Calu3 (cell line): ENCODE measurements around the gene DNAAF1. TPM values are rescaled to one million over a fixed set of nuclear protein-coding genes. Genes with fewer than 3 reads are reported as not detected.

Experiments used
- BruUV-seq: library from RNA; stranded (reverse); fragments of 400-500 nt; replicated peaks from 2 replicates; lab custom pipeline; 2021; lab: Mats Ljungman, UMichigan
- CTCF ChIA-PET: fragments of 300-600 bp; sonication (Branson Sonifier 250); formaldehyde crosslinking; loops from one replicate; lab custom pipeline; 2022; ENCODE audit warnings: antibody characterized with exemption; lab: Charles Lee
- DNase-seq: peaks from one replicate; pipeline ENCODE4 v3.0.0; 2022
- H3K27ac Mint-ChIP-seq: one replicate; pipeline ENCODE4 v1.8.0; 2022; ENCODE audit warnings: mixed read lengths; ENCODE audit not compliant: unreplicated experiment
- H3K27me3 Mint-ChIP-seq: one replicate; pipeline ENCODE4 v1.8.0; 2022; ENCODE audit warnings: mixed read lengths; ENCODE audit not compliant: unreplicated experiment
- H3K36me3 Mint-ChIP-seq: one replicate; pipeline ENCODE4 v1.8.0; 2022; ENCODE audit warnings: mild to moderate bottlenecking, moderate library complexity, mixed read lengths; ENCODE audit not compliant: insufficient read depth, unreplicated experiment
- H3K4me1 Mint-ChIP-seq: one replicate; pipeline ENCODE4 v1.8.0; 2022; ENCODE audit warnings: mild to moderate bottlenecking, low read depth, mixed read lengths; ENCODE audit not compliant: unreplicated experiment
- H3K4me3 Mint-ChIP-seq: one replicate; pipeline ENCODE4 v1.8.0; 2022; ENCODE audit warnings: mild to moderate bottlenecking, low read depth, moderate library complexity, mixed read lengths; ENCODE audit not compliant: unreplicated experiment
- H3K9me3 Mint-ChIP-seq: one replicate; pipeline ENCODE4 v1.8.0; 2022; ENCODE audit warnings: low read depth, mixed read lengths; ENCODE audit not compliant: unreplicated experiment
- intact Hi-C: fragments of 100-400 bp; cut with micrococcal nuclease; formaldehyde crosslinking; loops from one replicate; pipeline ENCODE4 v1.10.0; 2022; ENCODE audit not compliant: unreplicated experiment
- total RNA-seq: library from RNA; stranded (reverse); gene quantifications from 2 replicates; pipeline ENCODE4 v1.2.3, GENCODE V29; 2022
- TF ChIP-seq, protein P1 (sequence below): fragments of 200-600 bp; IDR thresholded peaks from one replicate; pipeline ENCODE4 v1.8.0; 2022; ENCODE audit warnings: antibody characterized with exemption; ENCODE audit not compliant: unreplicated experiment

Gene DNAAF1
- total RNA-seq, 1 experiment from 2014 or later: not detected

DNA sequence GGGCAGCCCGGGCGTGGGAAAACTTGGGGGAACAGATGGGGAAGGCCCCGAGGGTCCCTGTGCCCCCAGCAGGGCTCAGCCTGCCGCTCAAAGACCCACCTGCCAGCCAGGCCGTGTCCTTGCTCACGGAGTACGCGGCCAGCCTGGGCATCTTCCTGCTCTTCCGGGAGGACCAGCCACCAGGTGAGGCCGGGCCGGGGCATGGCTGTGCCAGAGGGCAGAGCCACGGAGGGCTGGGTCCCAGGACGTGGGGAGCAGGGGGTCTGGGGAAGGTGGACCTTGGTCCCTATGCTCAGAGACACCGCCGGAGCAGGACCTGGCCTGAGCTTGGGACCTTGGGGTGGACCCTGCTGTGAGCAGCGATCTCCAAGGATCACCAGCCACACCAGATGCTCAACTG is 46.4 kb downstream of the DNAAF1 start:
- CTCF ChIA-PET: no interaction called here
- no peak overlapping the region for H3K4me3 Mint-ChIP-seq
- intact Hi-C loops: no loop called here
- DNase-seq: no peak
- no peak overlapping the region for H3K27ac Mint-ChIP-seq
- peaks cover 6% of the 10 kb centered on the region for H3K36me3 Mint-ChIP-seq
- no peaks in the 10 kb centered on the region for H3K4me1 Mint-ChIP-seq
- peaks cover 31% of the 10 kb centered on the region for H3K27me3 Mint-ChIP-seq
- no TSS peak for BruUV-seq
- TF ChIP-seq, protein P1, sequence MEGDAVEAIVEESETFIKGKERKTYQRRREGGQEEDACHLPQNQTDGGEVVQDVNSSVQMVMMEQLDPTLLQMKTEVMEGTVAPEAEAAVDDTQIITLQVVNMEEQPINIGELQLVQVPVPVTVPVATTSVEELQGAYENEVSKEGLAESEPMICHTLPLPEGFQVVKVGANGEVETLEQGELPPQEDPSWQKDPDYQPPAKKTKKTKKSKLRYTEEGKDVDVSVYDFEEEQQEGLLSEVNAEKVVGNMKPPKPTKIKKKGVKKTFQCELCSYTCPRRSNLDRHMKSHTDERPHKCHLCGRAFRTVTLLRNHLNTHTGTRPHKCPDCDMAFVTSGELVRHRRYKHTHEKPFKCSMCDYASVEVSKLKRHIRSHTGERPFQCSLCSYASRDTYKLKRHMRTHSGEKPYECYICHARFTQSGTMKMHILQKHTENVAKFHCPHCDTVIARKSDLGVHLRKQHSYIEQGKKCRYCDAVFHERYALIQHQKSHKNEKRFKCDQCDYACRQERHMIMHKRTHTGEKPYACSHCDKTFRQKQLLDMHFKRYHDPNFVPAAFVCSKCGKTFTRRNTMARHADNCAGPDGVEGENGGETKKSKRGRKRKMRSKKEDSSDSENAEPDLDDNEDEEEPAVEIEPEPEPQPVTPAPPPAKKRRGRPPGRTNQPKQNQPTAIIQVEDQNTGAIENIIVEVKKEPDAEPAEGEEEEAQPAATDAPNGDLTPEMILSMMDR: no peak
- no peaks in the 10 kb centered on the region for H3K9me3 Mint-ChIP-seq

GRCh38 chr16:84193480-84193879 is 48.4 kb downstream of the DNAAF1 start:
- no TSS peak for BruUV-seq
- no peak for DNase-seq
- CTCF ChIA-PET: no interaction called here
- Mint-ChIP-seq H3K27me3 (peaks cover 38% of the 10 kb centered on the region), H3K27ac (no peak overlapping the region), H3K4me3 (no peak overlapping the region), H3K4me1 (no peaks in the 10 kb centered on the region), H3K36me3 (no peaks in the 10 kb centered on the region), H3K9me3 (no peaks in the 10 kb centered on the region)
- intact Hi-C loops: no loop called here
- TF ChIP-seq, protein P1: no peak

DNA sequence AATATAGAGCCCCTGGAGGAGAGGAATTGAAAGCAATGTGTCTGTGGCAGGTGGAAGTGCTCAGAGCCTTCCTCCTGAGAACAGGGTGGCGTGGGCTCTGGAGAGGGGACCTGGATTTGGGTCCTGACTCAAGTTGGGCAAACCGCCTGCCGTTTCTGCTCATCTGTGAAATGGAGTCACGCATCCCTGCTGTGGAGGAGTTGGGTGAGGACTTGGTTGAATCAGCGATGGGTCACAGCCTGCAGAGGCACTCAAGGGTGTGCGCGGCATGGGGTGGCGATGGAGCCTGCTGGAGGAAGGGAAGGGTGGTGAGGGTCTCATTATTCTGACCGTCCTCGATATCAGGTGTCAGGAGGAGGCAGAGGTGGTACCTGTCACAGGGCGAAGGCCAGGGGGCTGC is 48.9 kb downstream of the DNAAF1 start:
- H3K36me3 Mint-ChIP-seq: no peaks in the 10 kb centered on the region
- peaks cover 43% of the 10 kb centered on the region for H3K27me3 Mint-ChIP-seq
- no peak overlapping the region for H3K4me3 Mint-ChIP-seq
- no peaks in the 10 kb centered on the region for H3K4me1 Mint-ChIP-seq
- intact Hi-C loops: no loop called here
- TF ChIP-seq, protein P1: no peak
- CTCF ChIA-PET: no interaction called here
- BruUV-seq: no TSS peak
- no peaks in the 10 kb centered on the region for H3K9me3 Mint-ChIP-seq
- no peak overlapping the region for H3K27ac Mint-ChIP-seq
- no peak for DNase-seq

DNA sequence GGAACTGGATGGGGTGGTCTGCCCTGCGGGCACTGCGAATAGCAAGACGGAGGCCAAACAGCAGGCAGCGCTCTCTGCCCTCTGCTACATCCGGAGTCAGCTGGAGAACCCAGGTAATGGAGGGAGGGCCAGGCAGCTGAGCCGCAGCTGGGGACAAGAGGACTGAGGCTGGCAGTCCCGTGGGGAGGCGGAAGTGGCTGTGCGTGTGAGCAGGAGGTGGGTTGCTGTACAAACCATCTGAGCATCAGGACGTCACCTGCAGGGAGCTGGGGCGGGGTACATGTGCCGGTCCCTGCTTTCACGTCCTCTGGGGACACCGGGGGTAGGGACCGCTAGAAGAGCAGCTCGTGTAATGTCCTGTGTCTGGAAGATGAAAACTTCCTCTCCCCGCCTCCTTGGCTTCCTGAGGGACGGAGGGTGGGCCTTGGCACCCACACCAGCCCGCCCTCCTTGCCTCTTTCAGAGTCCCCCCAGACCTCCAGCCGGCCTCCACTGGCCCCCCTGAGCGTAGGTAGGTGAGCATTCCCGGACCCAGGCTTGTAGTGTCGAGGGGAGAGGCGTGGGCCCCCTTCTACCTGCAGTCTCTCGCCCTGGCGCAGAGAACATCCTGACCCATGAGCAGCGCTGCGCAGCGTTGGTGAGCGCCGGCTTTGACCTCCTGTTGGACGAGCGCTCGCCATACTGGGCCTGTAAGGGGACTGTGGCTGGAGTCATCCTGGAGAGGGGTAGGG is 49.5 kb downstream of the DNAAF1 start:
- Mint-ChIP-seq H3K4me3 (no peak overlapping the region), H3K27me3 (peaks cover 50% of the 10 kb centered on the region), H3K4me1 (no peaks in the 10 kb centered on the region), H3K36me3 (no peaks in the 10 kb centered on the region), H3K9me3 (no peaks in the 10 kb centered on the region), H3K27ac (no peak overlapping the region)
- intact Hi-C loops: no loop called here
- DNase-seq: no peak
- BruUV-seq: no TSS peak
- TF ChIP-seq, protein P1: no peak
- CTCF ChIA-PET: no interaction called here
